Inflammatory macrophage treated with lipopolysaccharide for 4 hours (primary cell): ENCODE results near the gene DOK6.

Experiments
- DNase-seq: peaks from one replicate; pipeline ENCODE4 v3.0.0-alpha.2; 2020

DOK6 gene

DNA sequence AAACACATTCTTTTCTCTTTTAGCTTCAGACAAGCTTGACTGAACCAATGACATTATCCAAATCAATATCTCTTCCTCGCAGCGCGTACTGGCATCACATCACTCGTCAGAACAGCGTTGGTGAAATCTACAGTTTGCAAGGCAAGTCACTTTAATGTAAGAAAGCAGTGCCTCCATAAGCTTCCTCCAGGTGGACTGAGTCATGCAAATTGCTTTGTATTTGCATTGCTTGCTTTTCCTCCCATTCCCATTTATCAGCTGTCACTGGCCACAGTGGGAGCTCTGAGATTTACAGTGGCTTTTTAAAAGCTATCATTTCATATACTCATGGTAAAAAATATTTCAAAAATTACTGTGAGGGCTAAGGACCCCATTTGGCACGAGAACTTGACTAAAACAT lies 357.0 kb downstream of the DOK6 start:
- no peak for DNase-seq

- no peak for DNase-seq
Observed at GRCh38 chr18:69758458-69758857, 357.8 kb downstream of the DOK6 start.

DNA sequence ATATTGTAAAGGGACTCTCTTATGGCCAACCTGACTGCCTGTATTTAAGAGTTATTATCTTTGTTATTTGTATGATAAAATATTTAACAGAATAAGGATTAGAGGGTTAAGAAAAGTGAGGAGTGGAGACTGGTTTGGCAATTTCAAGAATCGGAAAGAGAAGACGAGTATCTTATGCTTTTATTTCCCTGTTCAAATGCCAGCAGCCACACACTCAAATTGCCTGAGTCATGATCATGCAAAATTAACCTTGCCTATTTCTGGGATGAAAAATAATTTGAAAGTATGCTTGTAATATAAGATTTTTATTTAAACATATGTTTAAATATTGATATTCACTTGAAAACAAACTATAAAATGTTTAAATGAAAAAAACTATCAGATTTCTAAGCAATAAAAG lies 358.4 kb downstream of the DOK6 start:
- DNase-seq: no peak

DNA sequence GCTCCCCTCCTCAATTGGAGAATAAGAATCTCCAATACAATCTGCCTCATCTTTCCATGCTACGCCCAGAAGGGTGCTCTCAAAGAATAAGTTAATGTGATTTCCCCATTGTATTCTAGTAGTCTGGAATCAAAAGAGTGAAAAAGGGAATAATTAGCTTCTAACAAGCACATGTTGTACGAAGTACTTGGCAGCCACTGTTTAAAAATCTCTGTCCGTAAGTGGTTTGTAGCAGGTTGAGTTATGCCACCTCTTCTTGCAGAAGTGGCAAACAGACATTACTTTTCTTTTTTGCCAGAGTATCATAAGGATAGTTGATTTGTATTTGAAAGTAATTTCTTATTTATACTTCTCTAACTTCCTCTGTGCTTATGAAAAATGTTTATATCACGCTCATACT lies 362.3 kb downstream of the DOK6 start:
- no peak for DNase-seq

- no peak for DNase-seq
Observed at GRCh38 chr18:69763821-69764220, 363.1 kb downstream of the DOK6 start.

DNA sequence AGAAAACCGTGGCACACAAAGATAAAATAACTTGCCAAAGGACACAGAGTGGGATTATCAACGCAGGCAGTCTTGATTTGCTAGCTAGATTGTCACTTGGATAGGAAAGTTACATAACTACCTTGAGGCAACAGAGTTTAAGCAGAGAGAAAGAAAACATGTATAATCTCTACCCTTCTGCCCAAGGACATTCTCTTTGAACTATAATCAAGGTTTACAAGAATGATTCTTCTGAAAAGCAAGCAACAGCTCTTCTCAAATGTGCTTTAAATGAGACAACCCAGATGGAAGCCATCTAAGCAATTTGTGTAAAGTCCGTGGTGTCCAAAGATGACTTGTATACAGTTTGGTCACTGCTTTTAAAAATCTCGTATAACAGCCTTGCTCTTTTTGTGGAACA lies 369.6 kb downstream of the DOK6 start:
- DNase-seq: no peak

DNA sequence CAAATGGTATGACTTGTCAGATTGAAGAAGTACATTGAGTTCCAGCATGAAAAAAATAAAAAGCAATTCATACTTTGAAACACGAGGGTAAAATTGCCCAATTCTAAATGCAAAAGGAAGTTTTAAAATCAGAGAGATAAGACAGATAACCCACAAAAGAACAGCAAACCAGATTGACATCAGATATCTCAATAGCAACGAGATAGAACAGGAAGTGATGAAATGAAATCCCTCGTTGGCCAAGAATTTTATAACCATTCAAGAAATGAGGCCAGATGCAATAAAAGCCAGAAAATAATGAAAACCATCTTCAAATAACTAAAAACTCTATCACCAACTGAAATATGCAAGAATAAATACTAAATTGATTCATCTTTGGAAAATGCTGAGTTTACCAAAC lies 374.1 kb downstream of the DOK6 start:
- DNase-seq: no peak

DNA sequence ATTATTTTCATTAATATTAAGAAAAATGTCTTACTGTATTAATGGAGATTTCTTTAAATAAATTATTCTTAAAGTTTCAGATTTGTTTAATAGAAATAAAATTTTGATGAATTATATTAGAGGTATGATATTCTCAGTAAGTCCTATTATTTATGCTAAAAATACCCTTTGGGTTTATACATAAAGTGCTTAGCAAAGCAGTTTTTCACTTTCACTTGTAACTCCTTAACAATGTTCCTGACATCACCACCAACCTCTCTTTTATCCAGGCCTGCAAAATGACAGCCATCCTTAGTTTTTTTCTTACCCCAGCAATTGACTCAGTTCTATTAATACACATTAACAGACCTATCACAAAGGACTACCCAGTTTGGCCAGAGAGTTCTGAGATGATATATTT lies 376.6 kb downstream of the DOK6 start:
- no peak for DNase-seq

GRCh38 chr18:69778680-69779079 lies 378.0 kb downstream of the DOK6 start:
- no peak for DNase-seq

GRCh38 chr18:69780851-69781250 lies 380.2 kb downstream of the DOK6 start:
- no peak for DNase-seq

- DNase-seq: no peak
Observed at GRCh38 chr18:69784815-69785214, 384.1 kb downstream of the DOK6 start.

- DNase-seq: no peak
Observed at GRCh38 chr18:69785466-69785865, 384.8 kb downstream of the DOK6 start.

DNA sequence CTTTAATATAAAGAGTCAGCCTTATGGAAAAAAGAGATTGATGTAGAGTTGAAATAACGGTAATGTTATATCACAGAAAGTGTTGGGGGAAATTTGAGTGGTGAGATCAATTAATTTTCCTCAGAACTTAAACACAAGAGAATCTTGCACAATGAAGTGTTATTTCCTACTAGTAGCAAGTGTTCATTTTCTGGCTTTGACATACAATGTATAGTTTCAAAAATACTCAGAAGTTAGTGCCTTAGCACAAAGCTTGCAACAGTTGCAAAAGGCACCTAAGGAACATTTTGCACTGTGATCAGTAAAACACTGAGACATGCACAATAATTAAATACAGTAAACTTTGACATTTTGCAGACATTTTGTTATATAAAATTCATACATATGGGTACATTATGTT lies 385.7 kb downstream of the DOK6 start:
- DNase-seq: no peak

DNA sequence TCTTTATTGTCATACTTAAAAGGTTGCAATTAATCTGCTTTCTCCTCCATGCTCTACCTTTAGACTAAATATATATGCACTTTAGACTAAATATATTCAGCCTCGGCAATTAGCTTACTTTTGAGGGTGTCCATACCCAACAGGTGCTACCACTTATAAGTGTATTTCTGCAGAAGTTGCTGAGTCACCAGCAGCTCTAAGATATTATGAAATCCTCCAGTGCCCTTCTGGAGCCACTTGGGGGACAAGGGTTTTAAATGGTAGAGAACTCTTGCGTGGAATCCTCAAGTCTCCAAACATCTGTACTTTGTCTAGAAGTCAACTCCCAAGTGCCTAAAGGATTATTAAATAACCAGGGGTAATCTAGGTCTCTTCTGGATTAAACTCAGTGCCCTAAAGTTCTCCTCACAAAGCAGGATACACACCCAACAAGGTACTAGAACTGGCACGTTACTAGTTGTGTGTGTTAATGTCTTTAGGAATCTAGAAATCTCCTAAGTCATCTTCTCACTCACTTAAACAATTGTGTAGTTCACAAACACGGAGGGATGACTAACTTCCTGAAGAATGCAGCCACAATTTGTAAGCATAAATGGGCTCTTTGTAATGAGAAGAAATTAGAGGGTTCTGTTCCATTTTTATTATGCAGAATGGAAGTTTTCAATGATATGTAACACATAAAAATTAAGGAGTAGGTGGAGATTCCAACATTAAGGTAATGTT lies 387.3 kb downstream of the DOK6 start:
- no peak for DNase-seq

DNA sequence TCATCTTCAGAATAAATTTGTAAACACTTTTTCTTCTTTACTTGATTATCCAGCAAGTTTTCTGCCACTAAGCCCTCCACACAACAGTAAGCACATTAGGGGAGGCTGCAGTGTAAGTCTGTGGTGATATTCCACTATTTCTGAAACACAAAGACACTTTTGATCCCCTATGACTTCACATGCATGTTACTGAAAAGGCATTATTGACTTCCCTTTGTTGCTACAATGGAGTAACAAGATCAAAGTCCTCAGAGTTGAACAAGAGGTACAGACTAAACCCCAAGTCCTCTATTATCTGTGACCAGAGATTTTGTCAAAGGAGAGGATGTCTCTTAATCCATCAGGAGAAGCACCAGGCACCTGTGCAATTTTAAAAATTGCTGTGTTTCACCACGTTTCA lies 389.1 kb downstream of the DOK6 start:
- DNase-seq: no peak

DNA sequence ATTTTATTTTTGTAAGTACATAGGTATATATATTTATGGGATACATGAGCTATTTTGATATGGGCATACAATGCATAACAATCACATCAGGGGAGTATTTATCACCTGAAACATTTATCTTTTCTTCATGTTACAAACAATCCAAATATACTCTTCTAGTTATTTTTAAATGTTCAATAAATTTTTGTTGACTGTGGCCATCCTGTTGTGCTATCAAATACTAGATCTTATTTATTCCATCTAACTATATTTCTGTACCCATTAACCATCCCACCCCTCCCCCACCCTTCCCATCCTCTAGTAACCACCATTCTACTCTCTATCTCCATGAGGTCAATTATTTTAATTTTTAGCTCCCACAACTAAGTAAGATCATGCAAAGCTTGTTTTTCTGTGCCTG lies 390.0 kb downstream of the DOK6 start:
- no peak for DNase-seq

- no peak for DNase-seq
Observed at GRCh38 chr18:69795791-69796190, 395.1 kb downstream of the DOK6 start.

DNA sequence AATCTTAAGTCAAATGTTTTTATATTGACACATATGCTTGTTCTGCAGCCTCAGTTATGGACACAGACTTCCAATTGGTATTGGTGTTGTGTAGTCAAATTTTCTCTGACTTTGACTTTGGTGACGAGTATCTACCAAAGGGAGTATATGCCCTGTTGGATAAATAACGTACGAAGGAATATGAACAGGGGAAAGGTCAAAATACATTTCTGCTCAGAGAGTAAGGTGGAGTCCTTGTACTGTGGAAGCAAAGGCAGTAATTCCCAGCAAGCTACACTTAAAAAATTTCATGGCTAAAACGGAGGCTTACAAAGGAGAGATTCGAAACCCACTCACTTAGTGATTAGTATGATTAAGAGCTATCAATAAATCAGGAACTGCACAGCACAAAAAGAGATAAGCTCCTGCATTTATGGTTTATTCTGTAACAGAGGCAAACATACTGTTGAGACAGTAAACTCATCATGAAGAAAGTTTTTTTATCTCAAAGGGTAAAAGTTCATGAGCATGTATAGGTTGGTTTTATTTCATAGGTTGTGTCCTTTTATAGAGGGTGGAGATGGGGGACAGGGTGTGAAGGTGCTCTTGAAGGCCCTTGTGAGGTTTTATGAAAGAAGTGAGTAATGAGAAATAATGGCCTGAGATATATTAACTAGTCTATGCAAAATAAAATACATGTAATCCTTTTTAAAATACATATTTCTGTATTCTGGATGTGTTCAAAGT lies 404.3 kb downstream of the DOK6 start:
- no peak for DNase-seq

DNA sequence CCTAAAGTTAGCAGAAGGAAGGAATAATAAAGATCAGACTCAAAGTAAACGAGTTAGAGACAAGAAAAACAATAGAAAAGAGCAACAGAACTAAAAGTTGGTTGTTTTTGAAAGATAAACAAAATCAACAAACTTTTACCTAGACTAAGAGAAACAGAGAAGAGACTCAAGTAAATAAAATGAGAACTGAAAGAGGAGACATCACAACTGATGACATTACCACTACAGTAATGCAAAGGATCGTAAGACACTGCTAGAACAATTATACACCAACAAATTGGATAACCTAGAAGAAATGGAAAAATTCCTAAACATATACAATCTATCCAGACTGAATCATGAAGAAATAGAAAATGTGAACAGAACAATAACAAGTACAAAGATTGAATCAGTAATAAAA lies 407.7 kb downstream of the DOK6 start:
- DNase-seq: no peak

- no peak for DNase-seq
Observed at GRCh38 chr18:69813559-69813958, 412.9 kb downstream of the DOK6 start.

- DNase-seq: no peak
Observed at GRCh38 chr18:69814861-69815385, 414.2 kb downstream of the DOK6 start.

GRCh38 chr18:69817335-69817940 lies 416.8 kb downstream of the DOK6 start:
- no peak for DNase-seq

GRCh38 chr18:69819460-69819859 lies 418.8 kb downstream of the DOK6 start:
- DNase-seq: no peak

DNA sequence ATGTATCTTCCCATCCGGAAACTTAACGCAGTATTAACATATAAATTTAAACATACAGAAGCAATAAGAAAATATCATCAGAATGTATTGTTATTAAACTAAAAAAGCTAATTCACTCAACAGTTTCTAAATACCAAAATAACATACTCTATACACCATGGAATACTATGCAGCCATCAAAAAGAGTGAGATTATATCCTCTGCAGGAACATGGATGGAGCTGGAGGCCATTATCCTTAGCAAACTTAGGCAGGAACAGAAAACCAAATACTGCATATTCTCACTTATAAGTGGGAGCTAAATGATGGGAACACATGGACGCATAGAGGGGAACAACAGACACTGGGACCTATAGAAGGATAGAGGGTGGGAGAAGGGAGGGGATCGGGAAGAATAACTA lies 419.9 kb downstream of the DOK6 start:
- DNase-seq: no peak
